Upper lobe of left lung (tissue), 4 donors: ENCODE measurements around the gene OR51A4.

Source experiments
- CTCF ChIP-seq, 6 experiments: fragments of 450-650 bp in 4 of 6; fragments of 200-600 bp in 2 of 6; sonication (generic) in 2 of 6; IDR thresholded peaks; one replicate each; pipeline ENCODE4 v1.5.1; 2016 to 2019; ENCODE audit warnings: antibody characterized with exemption in 6 of 6
- POLR2A ChIP-seq, 4 donors: fragments of 450-650 bp; IDR thresholded peaks; one replicate each; pipeline ENCODE4 v1.5.1; 2016 to 2017; ENCODE audit warnings: antibody characterized with exemption in 4 of 4, mild to moderate bottlenecking in 2 of 4
- POLR2AphosphoS5 ChIP-seq, 2 donors: sonication (generic); formaldehyde crosslinking; IDR thresholded peaks; one replicate each; pipeline ENCODE4 v1.5.1; 2017; ENCODE audit warnings: antibody characterized with exemption in 2 of 2

DNA sequence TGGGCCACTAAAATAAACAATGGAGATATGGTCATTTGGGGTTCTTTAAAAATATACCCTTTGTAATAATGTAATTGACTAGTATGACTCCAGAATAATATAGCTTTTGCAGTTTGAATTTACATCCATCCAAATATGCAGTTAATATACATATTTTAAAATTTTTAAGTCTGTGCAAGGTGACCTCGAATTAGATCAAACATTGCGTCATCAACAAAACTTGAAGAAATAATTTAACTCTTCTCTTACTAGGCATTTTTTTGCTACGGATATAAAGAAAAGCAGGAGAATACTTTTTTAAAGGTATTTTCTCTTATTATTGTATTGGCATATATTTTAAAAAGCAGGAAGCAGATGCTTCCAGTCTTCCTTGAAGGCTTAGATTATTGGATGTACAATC lies 10.7 kb downstream of the OR51A4 start:
- TF ChIP-seq POLR2AphosphoS5 (IDR thresholded peaks at IDR 0.05) (no peak), CTCF (IDR thresholded peaks at IDR 0.05) (no peak), POLR2A (IDR thresholded peaks at IDR 0.05) (no peak)
